Sigmoid colon (tissue), 4 donors: ENCODE results near the gene DTD1.

ENCODE experiments used
- CTCF ChIP-seq, 4 experiments: fragments of 450-650 bp in 3 of 4; fragments of 200-600 bp in 1 of 4; IDR thresholded peaks; one replicate each; pipeline ENCODE4 v1.5.1; 2016 to 2019; ENCODE audit warnings: antibody characterized with exemption in 4 of 4, mild to moderate bottlenecking in 3 of 4, moderate library complexity in 2 of 4
- EP300 ChIP-seq, 4 donors: sonication (generic); formaldehyde crosslinking; IDR thresholded peaks; one replicate each; pipeline ENCODE4 v1.6.1; 2017; ENCODE audit warnings: antibody characterized with exemption in 4 of 4
- POLR2A ChIP-seq, 2 donors: fragments of 450-650 bp; IDR thresholded peaks; one replicate each; pipeline ENCODE4 v1.6.1; 2016; ENCODE audit warnings: antibody characterized with exemption in 2 of 2, mild to moderate bottlenecking in 2 of 2, moderate library complexity in 2 of 2
- POLR2AphosphoS5 ChIP-seq, 4 donors: sonication (generic); formaldehyde crosslinking; IDR thresholded peaks; one replicate each; pipeline ENCODE4 v1.6.1; 2017; ENCODE audit warnings: antibody characterized with exemption in 4 of 4

- TF ChIP-seq CTCF (IDR thresholded peaks at IDR 0.05) (no peak), POLR2AphosphoS5 (IDR thresholded peaks at IDR 0.05) (no peak), EP300 (IDR thresholded peaks at IDR 0.05) (no peak), POLR2A (IDR thresholded peaks at IDR 0.05) (no peak)
Observed at GRCh38 chr20:18722371-18722770, 134.5 kb downstream of the DTD1 start.
